Activated CD4-positive, alpha-beta T cell treated with anti-CD3 and anti-CD28 coated beads, Interleukin-2, amount 50 U/mL, for 4 hours (primary cell): ENCODE results near the gene IL1B.
A peak's percentile ranks its signal among the peaks of the same experiment; 100 is the strongest.
"Not testable (repeated sequence)": the region's sequence is repeated elsewhere in the genome, so short reads cannot be mapped to it uniquely, and the experiment has no call there.

ENCODE experiments used
- DNase-seq, 2 experiments: peaks; one replicate each; pipeline ENCODE4 v3.0.0-alpha.2; 2020

Gene IL1B

GRCh38 chr2:112836695-112837117 lies at the start of gene IL1B:
Gene IL1B (minus strand): TSS chr2:112836779. CDS start chr2:112836229, 550 bp downstream.
- no peak for DNase-seq

- no peak for DNase-seq
These were observed 49.7 kb upstream of the IL1B start for GRCh38 chr2:112886291-112886690.

GRCh38 chr2:112885506-112885902 lies 48.9 kb upstream of the IL1B start:
- DNase-seq, result no peak

- peak; percentile 63 to 64 for DNase-seq
These were observed 48.4 kb upstream of the IL1B start for GRCh38 chr2:112884869-112885505.

GRCh38 chr2:112883669-112884068 lies 47.1 kb upstream of the IL1B start:
- DNase-seq, result no peak

GRCh38 chr2:112881217-112881985 lies 44.8 kb upstream of the IL1B start:
- DNase-seq, result peak in 1 of 2 experiments; percentile 4

GRCh38 chr2:112880696-112881095 lies 44.1 kb upstream of the IL1B start:
- DNase-seq, result no peak

GRCh38 chr2:112880091-112880531 lies 43.5 kb upstream of the IL1B start:
- no peak for DNase-seq

GRCh38 chr2:112879491-112880041 lies 43.0 kb upstream of the IL1B start:
- DNase-seq, result no peak

- DNase-seq, result no peak
These were observed 40.8 kb upstream of the IL1B start for GRCh38 chr2:112877423-112877822.

GRCh38 chr2:112876971-112877361 lies 40.4 kb upstream of the IL1B start:
- DNase-seq, result no peak

GRCh38 chr2:112876257-112876970 lies 39.8 kb upstream of the IL1B start:
- no peak for DNase-seq

GRCh38 chr2:112870841-112871835 lies 34.6 kb upstream of the IL1B start:
- DNase-seq, result no peak

GRCh38 chr2:112869258-112869842 lies 32.8 kb upstream of the IL1B start:
- DNase-seq, result peak; percentile 19 to 23

GRCh38 chr2:112867701-112868631 lies 31.4 kb upstream of the IL1B start:
- no peak for DNase-seq

GRCh38 chr2:112866128-112866835 lies 29.7 kb upstream of the IL1B start:
- no peak for DNase-seq

GRCh38 chr2:112864072-112864471 lies 27.5 kb upstream of the IL1B start:
- no peak for DNase-seq

GRCh38 chr2:112859406-112860183 lies 23.0 kb upstream of the IL1B start:
- not testable (repeated sequence) for DNase-seq

GRCh38 chr2:112850588-112850987 lies 14.0 kb upstream of the IL1B start:
- DNase-seq, result no peak
